ENCODE data around the gene SERPINE2.

Gene SERPINE2

GRCh38 chr2:223976635-223977226, 62.4 kb downstream of the SERPINE2 start:
- DNase-seq (ENCODE audit: low read depth, low spot score): peak; percentile 69

DNA sequence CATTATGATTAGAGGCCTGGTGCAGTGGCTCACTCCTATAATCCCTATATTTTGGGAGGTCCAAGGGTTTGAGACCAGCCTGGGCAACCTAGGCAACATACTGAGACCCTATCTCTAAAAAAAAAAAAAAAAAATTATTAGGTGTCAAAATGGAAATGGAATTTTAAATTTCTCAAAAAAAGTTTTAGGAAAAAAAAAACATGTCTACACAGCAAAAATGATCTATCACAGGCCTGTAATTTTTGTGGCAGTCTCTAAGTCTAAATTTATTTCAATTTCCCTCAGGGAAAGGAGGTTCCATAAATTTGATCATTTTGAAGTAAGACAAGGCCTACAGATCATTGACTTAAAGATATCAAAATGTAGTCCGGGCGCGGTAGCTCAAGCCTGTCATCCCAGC, 65.5 kb downstream of the SERPINE2 start:
- DNase-seq (ENCODE audit: low read depth, low spot score): no peak

DNA sequence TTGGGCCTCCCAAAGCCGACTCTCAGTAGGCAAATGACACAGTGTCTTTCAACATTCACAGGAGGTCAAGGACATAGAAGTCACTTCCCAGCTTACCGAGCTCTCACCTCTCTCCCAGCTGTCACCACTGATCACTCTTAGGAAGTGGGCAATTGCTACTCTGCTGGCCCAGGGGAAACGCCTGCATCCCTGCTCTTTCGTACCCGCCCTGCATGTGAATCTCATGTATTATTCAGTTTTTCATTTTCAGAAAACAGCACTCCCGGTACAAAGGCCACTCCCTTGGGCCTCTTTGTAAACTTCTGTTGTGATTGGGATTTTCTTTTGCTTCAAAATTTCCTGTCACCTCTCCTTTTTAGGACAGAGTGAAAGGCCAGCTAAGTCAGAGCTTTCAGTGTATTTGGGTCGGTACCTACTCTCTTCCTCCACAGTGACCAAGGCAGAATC, 66.4 kb downstream of the SERPINE2 start:
- DNase-seq (ENCODE audit: low read depth, low spot score): no peak

DNA sequence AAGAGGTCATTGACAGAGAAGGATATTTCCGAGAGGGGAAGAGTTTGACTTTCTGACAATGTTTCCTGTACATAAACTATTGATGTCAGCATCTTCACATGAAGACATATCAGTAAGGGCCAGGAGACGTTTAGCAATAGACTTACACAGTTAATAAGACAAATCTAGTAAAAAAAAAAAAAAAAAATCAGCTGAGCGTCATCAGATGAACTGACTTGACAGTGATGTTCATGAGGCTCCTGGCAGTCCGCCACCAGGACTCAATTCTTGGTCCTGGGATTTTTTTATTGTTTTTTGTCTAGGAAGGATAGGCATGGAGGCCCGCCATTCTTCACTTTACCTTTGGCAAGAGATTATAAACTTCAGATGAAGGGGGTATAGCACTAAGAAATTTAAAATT, 67.4 kb downstream of the SERPINE2 start:
- DNase-seq (ENCODE audit: low read depth, low spot score): no peak

GRCh38 chr2:223970343-223971128, 68.5 kb downstream of the SERPINE2 start:
- peak; percentile 78 for DNase-seq (ENCODE audit: low read depth, low spot score)

- no peak for DNase-seq (ENCODE audit: low read depth, low spot score)
These were observed 69.2 kb downstream of the SERPINE2 start for GRCh38 chr2:223969856-223970255.

GRCh38 chr2:223969315-223969714, 69.8 kb downstream of the SERPINE2 start:
- DNase-seq (ENCODE audit: low read depth, low spot score): no peak

DNA sequence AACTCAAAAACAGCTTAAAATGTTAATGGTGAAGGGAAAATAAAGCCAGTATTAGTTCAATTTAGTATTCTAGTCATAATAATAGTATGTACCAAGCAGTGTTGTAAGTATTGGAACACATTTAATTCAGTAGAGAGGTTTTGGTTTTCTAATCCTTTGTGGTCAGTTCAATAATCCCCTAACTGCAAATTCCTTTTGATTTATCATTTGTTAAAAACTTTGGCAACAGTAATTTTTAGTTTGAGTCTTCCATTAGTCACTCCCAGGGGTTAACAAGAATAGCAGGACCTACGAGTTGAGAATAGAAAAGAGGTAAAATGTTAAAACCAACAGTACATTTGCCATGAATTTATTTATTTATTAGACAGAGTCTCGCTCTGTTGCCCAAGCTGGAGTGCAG, 71.1 kb downstream of the SERPINE2 start:
- peak; percentile 60 for DNase-seq (ENCODE audit: low read depth, low spot score)

GRCh38 chr2:223959688-223960087, 79.4 kb downstream of the SERPINE2 start:
- peak; percentile 63 for DNase-seq (ENCODE audit: low read depth, low spot score)

DNA sequence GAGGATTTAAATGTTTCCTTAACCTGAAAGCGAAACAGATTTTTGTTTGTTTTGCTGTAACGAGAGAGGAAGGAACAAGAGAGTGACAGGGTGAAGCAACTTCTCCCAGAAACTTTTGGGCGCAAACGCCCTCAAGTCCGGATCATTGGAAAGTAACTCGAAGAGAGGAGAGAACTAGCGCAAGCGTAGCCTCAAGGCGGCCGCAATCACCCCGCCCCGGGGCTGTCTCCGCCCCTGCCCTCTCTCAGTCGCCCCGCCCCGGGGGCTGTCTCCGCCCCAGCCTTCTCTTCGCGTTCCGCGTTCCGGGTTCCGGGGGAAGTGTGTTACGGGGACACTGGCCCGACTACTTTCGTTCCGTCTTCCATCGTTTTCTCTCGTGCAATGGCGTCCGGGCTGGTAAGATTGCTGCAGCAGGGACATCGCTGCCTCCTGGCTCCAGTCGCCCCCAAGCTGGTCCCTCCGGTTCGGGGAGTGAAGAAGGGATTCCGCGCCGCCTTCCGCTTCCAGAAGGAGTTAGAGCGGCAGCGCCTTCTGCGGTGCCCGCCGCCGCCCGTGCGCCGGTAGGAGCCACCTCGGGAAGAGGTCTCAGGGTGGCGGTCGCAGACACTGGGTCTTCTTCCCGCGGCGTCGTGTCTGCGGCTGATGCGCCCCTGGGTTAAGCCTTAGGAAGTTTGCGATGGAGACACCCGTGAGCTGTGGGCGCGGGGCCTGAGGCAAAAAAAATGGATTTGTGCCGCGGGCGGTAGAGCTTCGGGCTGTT, 81.8 kb downstream of the SERPINE2 start, which contains the start of gene MRPL44:
Gene MRPL44 (plus strand): TSS at position 372 of the 760 bp plus-strand sequence. CDS start 10 bp downstream, at position 382.
- DNase-seq (ENCODE audit: low read depth, low spot score): peak; percentile 98

- no peak for DNase-seq (ENCODE audit: low read depth, low spot score)
These were observed 82.8 kb downstream of the SERPINE2 start for GRCh38 chr2:223956300-223956699.

DNA sequence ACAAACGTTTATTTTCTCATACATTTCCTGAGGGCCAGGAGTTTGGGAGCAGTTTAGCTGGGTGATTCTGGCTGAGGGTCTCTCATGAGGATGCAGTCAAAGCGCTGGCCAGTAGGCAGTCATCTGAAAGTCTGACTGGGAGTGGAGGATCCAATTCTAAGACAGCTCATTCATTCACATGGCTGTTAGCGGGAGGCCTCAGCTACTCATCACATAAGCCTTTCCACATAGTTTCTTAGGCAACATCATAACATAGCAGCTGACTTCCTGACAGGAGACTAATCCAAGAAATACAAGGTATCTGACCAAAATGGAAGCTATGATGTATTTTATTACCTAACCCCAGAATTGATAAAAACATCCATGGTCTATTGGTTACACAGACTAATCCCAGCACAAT, 84.7 kb downstream of the SERPINE2 start:
- DNase-seq (ENCODE audit: low read depth, low spot score): peak; percentile 53

DNA sequence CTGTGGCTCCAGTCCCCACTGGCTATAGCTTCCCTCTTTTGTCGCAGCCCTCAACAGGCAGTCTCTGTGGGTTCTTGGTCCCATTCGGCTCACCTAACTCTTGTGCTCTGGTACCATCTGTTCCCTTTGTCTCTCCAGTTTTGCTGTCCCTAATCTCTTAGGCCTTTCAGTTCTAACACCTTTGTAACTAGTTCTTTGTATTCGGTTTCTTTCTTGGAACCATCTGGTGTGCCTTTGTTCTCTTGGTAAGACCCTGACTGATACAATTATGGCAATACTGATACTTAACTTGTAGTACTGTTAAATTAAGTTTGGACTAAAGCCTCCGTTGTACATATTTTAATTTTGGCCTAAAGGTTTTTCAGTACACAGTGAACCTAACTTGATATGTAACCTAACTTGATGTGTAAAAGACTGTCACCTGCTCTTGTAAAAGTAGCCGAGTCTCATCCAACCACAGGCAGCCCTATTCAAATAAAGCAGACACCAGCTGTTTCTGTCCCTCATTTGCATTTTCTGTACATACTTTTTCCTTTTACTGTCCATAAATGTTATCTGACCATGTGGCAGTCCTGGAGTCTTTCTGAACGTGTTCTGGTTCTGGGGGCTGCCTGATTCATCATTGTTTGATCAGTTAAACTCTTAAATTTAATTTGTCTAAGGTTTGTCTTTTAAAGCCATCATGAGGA, 86.7 kb downstream of the SERPINE2 start:
- DNase-seq (ENCODE audit: low read depth, low spot score): no peak

- no peak for DNase-seq (ENCODE audit: low read depth, low spot score)
These were observed 88.4 kb downstream of the SERPINE2 start for GRCh38 chr2:223950448-223951347.

DNA sequence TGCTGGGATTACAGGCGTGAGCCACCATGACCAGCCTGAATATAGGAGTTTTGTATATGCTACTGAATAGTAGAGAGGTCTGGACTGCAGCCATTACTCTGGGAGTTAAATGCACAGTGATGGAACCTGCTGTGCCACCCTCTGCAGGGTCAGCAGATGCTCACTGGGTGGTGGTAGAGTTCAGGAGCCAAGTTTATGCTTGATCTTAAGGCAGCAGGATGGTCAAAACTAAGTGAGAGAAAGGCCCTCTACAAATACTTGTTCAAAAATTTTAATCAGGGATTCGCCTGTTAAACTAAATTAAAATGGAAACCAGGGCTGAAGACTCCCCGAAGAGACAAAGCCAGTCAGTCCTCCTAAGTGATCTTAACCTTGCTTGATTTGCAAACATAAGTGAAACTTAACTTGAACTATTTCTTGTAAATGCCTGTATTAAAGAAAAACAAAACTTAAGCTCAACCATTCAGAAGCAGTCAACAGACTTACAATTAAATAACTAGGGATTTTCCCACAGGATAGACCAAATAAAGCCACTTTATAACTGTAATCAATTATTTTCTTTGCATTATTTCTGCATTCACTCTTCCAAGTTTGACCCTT, 89.7 kb downstream of the SERPINE2 start:
- DNase-seq (ENCODE audit: low read depth, low spot score): no peak

GRCh38 chr2:223947711-223948205, 91.3 kb downstream of the SERPINE2 start:
- DNase-seq (ENCODE audit: low read depth, low spot score): peak; percentile 51

DNA sequence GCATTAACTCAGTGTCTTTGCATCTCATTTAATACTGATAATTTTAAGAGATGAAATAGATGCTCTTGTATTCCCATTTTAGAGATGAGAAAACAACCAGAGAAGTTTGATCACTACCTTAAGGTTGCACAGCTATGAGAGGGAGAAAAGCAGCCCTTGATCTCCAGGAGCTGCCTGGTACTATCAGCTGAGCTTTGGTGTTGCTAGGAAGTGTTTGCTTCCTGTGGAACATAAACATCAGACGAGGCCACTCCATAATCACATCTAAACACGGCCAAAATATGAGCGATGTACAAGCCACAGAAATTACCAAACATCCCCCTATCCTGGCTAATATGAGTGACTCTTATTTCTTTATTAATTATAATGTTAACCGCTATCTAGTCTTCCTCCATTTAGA, 93.3 kb downstream of the SERPINE2 start:
- DNase-seq (ENCODE audit: low read depth, low spot score): no peak

GRCh38 chr2:223944703-223945531, 94.2 kb downstream of the SERPINE2 start, which contains the start of gene WDFY1:
Gene WDFY1 (minus strand): TSS chr2:223945335. CDS start chr2:223945284, 51 bp downstream.
- DNase-seq (ENCODE audit: low read depth, low spot score): peak; percentile 97

DNA sequence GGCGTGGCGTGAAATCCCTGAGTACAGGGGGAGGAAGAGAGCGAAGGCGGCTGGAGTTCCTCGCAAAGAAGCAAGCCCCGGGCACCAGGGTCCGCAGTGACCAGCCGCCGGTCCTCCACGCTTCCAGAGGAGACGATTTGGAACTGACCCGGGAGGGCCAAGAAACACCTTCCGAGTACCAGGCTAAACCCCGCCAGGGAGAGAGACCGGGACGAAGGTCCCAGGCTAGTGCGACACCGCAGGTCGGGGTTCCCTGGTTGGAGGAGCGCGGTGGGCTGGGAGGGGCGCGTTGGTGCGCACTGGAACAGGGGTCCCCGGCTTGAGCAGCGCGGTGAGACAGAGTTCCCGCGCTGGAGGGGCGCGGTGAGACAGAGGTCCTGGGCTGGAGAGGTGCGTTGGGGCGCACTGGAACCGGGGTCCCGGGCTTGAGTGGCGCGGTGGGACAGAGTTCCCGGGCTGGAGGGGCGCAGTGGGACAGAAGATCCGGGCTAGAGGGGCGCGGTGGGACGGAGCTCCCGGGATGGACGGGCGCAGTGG, 94.9 kb downstream of the SERPINE2 start:
- DNase-seq (ENCODE audit: low read depth, low spot score): peak; percentile 60

Measured in astrocyte of the hippocampus (primary cell).